Stimulated activated CD8-positive, alpha-beta memory T cell treated with anti-CD3 and anti-CD28 coated beads, Interleukin-7, amount 100 ng/mL, for 1 hour (primary cell): ENCODE measurements around the gene RBMX.
"Not testable (repeated sequence)": the region's sequence is repeated elsewhere in the genome, so short reads cannot be mapped to it uniquely, and the experiment has no call there.

Experiments
- DNase-seq, 2 donors: peaks; one replicate each; pipeline ENCODE4 v3.0.0-alpha.2; 2020; ENCODE audit warnings: low read depth in 2 of 2

The RBMX gene

GRCh38 chrX:136878423-136878822, 2.1 kb downstream of the RBMX start:
- DNase-seq, result no peak

DNA sequence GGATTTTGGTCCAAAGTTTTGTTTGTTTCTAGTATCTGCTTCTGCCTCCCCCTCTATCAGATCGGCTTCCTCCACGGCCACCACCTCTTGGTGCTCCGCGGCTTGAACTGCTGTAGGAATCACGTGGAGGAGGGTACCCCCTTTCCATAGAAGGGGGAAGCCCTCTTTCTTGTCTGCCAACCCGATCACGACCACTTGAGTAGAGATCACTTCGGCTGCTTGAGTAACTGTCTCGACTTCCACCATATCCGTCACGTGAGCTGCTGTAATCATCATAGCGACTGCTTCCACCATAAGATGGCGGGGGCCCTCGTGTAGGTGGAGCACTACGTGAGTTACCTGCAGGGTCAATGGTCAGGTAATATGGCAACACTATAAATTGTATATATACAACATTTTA, 6.4 kb downstream of the RBMX start:
- DNase-seq, result not testable (repeated sequence)

- not testable (repeated sequence) for DNase-seq
Observed at GRCh38 chrX:136873210-136873609, 7.3 kb downstream of the RBMX start.

GRCh38 chrX:136872091-136872700, 8.3 kb downstream of the RBMX start:
- DNase-seq, result no peak

DNA sequence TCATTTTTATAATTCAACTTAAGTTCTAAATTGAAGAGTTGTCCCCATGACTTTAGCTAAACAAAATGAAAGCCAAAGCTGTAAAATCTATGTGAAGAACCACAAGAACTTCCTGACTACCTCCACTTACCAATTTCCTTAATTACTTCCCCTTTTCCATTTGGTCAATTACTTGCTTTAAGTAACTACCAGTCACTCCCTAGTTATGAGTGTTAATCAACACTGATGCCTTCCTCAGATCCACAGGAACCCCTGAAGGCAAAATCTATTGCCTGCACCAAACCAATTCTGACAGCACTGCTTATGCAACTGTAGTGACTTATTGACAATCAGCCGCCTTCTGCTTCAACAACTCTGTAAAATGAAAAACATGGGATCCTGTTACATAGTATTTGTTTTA, 10.5 kb downstream of the RBMX start:
- DNase-seq, result no peak

- no peak for DNase-seq
Observed at GRCh38 chrX:136868283-136869055, 12.1 kb downstream of the RBMX start.

DNA sequence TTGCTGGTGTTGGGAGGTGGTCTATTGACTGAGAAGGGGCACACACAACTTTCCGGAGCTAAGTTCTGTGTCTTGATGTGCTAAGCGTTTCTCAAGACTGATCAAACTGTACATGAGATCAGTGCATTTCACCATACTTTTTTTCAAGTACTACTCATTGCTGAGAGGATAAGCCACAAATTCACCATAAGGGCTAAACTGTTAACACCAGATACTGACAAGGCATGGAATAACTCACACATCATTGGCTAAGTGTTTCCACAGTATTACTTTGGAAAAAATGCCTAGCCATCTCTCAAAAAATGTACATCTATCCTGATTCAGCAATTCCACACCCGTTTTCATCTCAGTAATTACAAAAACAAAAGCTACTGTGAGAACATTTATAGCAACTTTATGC, 13.0 kb downstream of the RBMX start:
- no peak for DNase-seq

DNA sequence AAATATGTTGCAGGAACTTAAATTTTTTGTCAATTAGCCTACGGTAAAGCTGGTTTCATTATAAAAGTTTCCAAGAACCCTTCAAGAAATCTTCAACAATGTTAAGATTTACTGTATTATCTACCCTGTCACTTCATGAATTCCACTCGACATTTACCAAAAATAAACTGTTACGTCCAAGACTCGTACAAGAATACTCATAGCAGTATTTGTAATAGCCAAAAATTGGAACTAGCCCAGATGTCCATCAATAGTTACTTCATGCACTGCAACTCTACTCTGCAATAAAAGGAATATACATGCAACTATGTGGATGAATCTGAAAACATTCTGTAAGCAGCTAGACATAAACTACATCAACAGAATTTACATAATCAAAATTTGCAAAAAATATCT, 13.4 kb downstream of the RBMX start:
- DNase-seq, result no peak

GRCh38 chrX:136866337-136867095, 14.0 kb downstream of the RBMX start:
- no peak for DNase-seq

GRCh38 chrX:136865270-136866158, 15.0 kb downstream of the RBMX start:
- DNase-seq, result no peak

DNA sequence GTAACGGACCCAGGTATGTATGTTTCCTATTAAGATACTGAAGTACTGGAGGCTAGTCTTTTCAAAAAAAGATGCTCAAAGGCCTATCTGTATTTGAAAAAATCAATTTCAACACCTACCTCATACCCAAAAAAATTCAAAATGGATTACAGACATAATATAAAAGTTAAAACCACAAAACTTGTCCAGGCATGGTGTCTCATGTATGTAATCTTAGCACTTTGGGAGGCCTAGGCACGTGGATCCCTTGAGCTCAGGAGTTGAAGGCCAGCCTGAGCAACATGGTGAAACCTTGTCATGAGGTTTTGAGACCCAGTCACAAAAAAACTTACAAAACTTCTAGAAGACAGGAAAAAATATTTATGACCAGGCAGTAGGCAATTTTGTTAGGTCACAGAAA, 16.7 kb downstream of the RBMX start:
- no peak for DNase-seq

GRCh38 chrX:136862546-136862945, 18.0 kb downstream of the RBMX start:
- no peak for DNase-seq

GRCh38 chrX:136861877-136862276, 18.6 kb downstream of the RBMX start:
- no peak for DNase-seq

- no peak for DNase-seq
Observed at GRCh38 chrX:136858007-136858756, 22.3 kb downstream of the RBMX start.

GRCh38 chrX:136856551-136856950, 24.0 kb downstream of the RBMX start:
- DNase-seq, result no peak

DNA sequence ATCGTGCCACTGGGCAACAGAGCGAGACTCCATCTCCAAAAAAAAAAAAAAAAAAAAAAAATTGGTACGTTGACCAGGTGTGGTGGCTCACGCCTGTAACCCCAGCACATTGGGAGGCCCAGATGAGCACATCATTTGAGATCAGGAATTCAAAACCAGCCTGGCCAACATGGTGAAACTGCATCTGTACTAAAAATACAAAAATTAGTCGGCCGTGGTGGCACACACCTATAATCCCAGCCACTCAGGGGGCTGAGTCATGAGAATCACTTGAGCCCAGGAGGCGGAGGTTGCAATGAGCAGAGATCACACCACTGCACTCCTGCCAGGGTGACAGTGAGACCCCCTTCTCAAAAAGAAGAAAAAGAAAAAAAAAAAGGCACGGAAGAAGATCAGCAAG, 24.5 kb downstream of the RBMX start:
- no peak for DNase-seq

DNA sequence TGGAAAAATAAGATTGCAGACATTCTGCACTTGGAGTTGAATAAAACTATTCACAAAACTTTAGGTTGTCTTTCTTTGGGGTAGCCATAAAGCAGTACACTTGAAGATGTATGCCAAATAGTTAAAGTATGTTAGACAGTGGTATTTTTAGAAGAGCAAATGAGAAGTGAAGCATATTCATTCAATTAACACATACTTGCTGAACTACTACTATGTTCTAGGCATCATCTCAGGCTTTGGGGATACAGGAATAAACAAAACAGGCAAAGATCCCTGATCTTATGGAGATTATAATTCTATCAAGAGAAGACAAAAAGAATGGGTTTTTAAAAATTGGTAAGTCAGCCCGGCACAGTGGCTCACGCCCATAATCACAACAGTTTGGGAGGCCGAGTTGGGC, 29.0 kb downstream of the RBMX start:
- no peak for DNase-seq

DNA sequence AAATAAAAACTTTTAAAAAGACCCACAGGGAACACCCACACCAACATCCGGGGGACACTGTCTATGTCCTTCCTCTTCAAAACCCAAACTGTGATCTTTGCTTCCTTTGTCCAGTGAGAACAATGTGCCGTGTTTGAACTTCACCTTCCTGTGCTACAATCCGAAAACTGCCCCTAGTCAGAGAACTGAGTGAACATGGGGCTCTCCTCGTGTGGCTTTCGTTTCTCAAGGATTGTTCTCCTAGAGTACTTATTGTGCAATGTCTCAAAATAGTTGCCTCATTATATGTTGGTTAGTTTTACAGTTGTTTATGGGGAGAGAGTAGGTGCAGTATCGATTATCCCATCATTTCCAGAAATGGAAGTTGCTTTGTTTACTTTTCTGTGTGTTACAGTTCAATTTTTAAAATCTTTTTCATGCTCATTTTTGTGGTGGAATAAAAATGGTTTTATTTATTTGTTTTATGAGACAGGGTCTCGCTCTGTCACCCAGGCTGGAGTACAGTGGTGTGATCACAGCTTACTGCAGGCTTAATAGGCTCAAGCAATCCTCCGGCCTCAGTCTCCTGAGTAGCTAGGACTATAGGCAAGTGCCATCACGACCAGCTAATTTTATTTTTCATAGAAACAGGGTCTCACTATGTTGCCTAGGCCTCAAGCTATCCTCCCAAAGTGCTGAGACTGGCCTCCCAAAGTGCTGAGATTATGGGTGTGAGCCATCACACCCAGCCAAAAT, 29.9 kb downstream of the RBMX start:
- no peak for DNase-seq

GRCh38 chrX:136849395-136849794, 31.1 kb downstream of the RBMX start:
- DNase-seq, result no peak

GRCh38 chrX:136847874-136848273, 32.7 kb downstream of the RBMX start:
- no peak for DNase-seq
